Adrenal gland (tissue), 5 donors: ENCODE data around the gene EGFLAM.

ENCODE experiments used
- POLR2A ChIP-seq, 2 donors: fragments of 450-650 bp; IDR thresholded peaks; one replicate each; pipeline ENCODE4 v1.6.1; 2017; ENCODE audit warnings: antibody characterized with exemption in 2 of 2, mild to moderate bottlenecking in 2 of 2, moderate library complexity in 1 of 2
- TF ChIP-seq, protein P1 (sequence below), 6 experiments: fragments of 450-650 bp in 4 of 6; fragments of 200-600 bp in 2 of 6; sonication (generic) in 1 of 6; IDR thresholded peaks; 1 replicate in 5 of 6; 2 replicates in 1 of 6; pipeline versions ENCODE4 v1.5.1 to v1.8.0; 2016 to 2021; ENCODE audit warnings: antibody characterized with exemption in 6 of 6, mild to moderate bottlenecking in 2 of 6, moderate library complexity in 1 of 6
- donor health status: DM: no; HTN: no; CAD: no.

DNA sequence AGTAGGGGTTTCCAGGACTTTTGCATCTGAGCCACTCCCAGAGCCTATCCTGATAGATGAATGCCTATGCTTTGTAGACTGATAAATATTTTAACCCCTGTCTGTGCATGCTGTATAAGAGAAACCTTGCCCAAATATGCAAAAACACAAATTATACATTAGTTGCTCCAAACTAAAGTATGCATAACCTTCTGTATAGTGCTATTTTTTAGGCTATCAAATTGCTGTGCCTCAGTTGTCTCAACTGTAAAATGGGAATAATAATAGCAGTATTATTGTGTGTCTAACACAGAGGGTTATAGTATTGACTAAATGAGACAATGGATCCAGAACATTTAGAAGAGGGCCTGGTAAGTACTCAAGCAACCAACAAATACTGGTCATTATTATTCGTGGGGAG, 180.4 kb downstream of the EGFLAM start:
- no peak for TF ChIP-seq POLR2A (IDR thresholded peaks at IDR 0.05)
- TF ChIP-seq, protein P1, sequence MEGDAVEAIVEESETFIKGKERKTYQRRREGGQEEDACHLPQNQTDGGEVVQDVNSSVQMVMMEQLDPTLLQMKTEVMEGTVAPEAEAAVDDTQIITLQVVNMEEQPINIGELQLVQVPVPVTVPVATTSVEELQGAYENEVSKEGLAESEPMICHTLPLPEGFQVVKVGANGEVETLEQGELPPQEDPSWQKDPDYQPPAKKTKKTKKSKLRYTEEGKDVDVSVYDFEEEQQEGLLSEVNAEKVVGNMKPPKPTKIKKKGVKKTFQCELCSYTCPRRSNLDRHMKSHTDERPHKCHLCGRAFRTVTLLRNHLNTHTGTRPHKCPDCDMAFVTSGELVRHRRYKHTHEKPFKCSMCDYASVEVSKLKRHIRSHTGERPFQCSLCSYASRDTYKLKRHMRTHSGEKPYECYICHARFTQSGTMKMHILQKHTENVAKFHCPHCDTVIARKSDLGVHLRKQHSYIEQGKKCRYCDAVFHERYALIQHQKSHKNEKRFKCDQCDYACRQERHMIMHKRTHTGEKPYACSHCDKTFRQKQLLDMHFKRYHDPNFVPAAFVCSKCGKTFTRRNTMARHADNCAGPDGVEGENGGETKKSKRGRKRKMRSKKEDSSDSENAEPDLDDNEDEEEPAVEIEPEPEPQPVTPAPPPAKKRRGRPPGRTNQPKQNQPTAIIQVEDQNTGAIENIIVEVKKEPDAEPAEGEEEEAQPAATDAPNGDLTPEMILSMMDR (IDR thresholded peaks at IDR 0.05) = no peak
